ENCODE data around the gene PPIG.
"Not testable (repeated sequence)": the region's sequence is repeated elsewhere in the genome, so short reads cannot be mapped to it uniquely, and the experiment has no call there.

GRCh38 chr2:169596546-169596945 is 12.4 kb downstream of the PPIG start:
- not testable (repeated sequence) for TF ChIP-seq EZH2phosphoT487 (IDR thresholded peaks at IDR 0.05; ENCODE audit: unreplicated experiment); CTCF (conservative IDR thresholded peaks at IDR 0.05; ENCODE audit: low read depth in 2 of 2); REST (IDR thresholded peaks at IDR 0.05; ENCODE audit: unreplicated experiment); EZH2 (IDR thresholded peaks at IDR 0.05; ENCODE audit: low read depth, unreplicated experiment); POLR2AphosphoS5 (IDR thresholded peaks at IDR 0.05; ENCODE audit: low read depth); ZNF462 (CRISPR knock-in tag; IDR thresholded peaks at IDR 0.05); ZNF331 (CRISPR knock-in tag; IDR thresholded peaks at IDR 0.05; ENCODE audit: low read depth); ZNF114 (CRISPR knock-in tag; IDR thresholded peaks at IDR 0.05); CREB1 (CRISPR knock-in tag; IDR thresholded peaks at IDR 0.05; ENCODE audit: low read depth); ETS1 (IDR thresholded peaks at IDR 0.05); NANOG (IDR thresholded peaks at IDR 0.05; ENCODE audit: borderline replicate concordance); JUNB (IDR thresholded peaks at IDR 0.05; ENCODE audit: unreplicated experiment)

Measured in GM23338 (cell line).